Measurements from ENCODE around the gene MAST4.

GRCh38 chr5:67178085-67178484 is 581.9 kb downstream of the MAST4 start:
- TF ChIP-seq EZH2 (IDR thresholded peaks at IDR 0.05; ENCODE audit: borderline replicate concordance, insufficient read depth, low read depth, low read length, poor library complexity, severe bottlenecking) (no peak), CTCF (IDR thresholded peaks at IDR 0.05) (no peak)

All from B cell (primary cell).